K562 (cell line): Measurements from ENCODE around the gene ARHGAP23. TPM values are rescaled to one million over a fixed set of nuclear protein-coding genes. Genes with fewer than 3 reads are reported as not detected.
A peak's percentile ranks its signal among the peaks of the same experiment; 100 is the strongest.

Source experiments
- BCOR ChIP-seq: fragments of 450-650 bp; IDR thresholded peaks from 2 replicates; pipeline ENCODE4 v1.6.1; 2016
- CEBPG ChIP-seq, 3 experiments: fragments of 200-800 bp in 1 of 3; sonication (Bioruptor generic) in 1 of 3; sonication (generic) in 1 of 3; formaldehyde crosslinking in 1 of 3; IDR thresholded peaks in 2 of 3; conservative IDR thresholded peaks in 1 of 3; 2 replicates each; pipeline versions ENCODE4 v1.6.1 to v1.8.0; 2016 to 2022; ENCODE audit warnings: missing compliant biosample characterization in 2 of 3, missing genetic modification characterization in 2 of 3, mild to moderate bottlenecking in 1 of 3, missing genetic modification reagents in 1 of 3
- CREM ChIP-seq: IDR thresholded peaks from 2 replicates; pipeline ENCODE4 v1.6.1; 2014; ENCODE audit warnings: antibody characterized with exemption, low read depth
- MTF1 ChIP-seq: fragments of 250-450 bp; sonication (Bioruptor Pico); IDR thresholded peaks from 2 replicates; pipeline ENCODE4 v1.9.0; 2021; ENCODE audit warnings: moderate library complexity, mild to moderate bottlenecking, inconsistent platforms, borderline replicate concordance
- MYNN ChIP-seq, 2 experiments: sonication (generic); formaldehyde crosslinking in 1 of 2; IDR thresholded peaks; 2 replicates each; pipeline versions ENCODE4 v1.5.0 to v1.6.1; 2016 to 2020; ENCODE audit warnings: antibody characterized with exemption in 1 of 2, missing genetic modification reagents in 1 of 2
- SFPQ ChIP-seq: fragments of 200-400 bp; formaldehyde crosslinking; IDR thresholded peaks from 2 replicates; pipeline ENCODE4 v1.6.1; 2017; ENCODE audit warnings: mild to moderate bottlenecking, low read depth, low read length, moderate library complexity
- VEZF1 ChIP-seq: fragments of 200-800 bp; sonication (Bioruptor generic); IDR thresholded peaks from 2 replicates; pipeline ENCODE4 v1.6.1; 2017; ENCODE audit warnings: missing genetic modification characterization, missing compliant biosample characterization
- ZFP1 ChIP-seq: fragments of 450-650 bp; formaldehyde crosslinking; IDR thresholded peaks from 2 replicates; pipeline ENCODE4 v1.4.0; 2020; ENCODE audit warnings: mild to moderate bottlenecking, mixed read lengths
- ZNF124 ChIP-seq: sonication (generic); formaldehyde crosslinking; IDR thresholded peaks from 2 replicates; pipeline ENCODE4 v1.8.1; 2022; ENCODE audit warnings: missing genetic modification reagents
- ZNF583 ChIP-seq: fragments of 250-450 bp; sonication (Bioruptor Pico); IDR thresholded peaks from 2 replicates; pipeline ENCODE4 v1.4.0; 2020
- ZNF79 ChIP-seq: fragments of 250-450 bp; sonication (Bioruptor Pico); IDR thresholded peaks from 2 replicates; pipeline ENCODE4 v1.4.0; 2020; ENCODE audit warnings: low read depth, mild to moderate bottlenecking, moderate library complexity
- polyA plus RNA-seq, 8 experiments: library from polyadenylated mRNA; depleted of rRNA in 4 of 8; stranded (reverse) in 5 of 8; unstranded in 3 of 8; fragments of >200 nt; fragmentation: Nextera tagmentation in 2 of 8; fragmentation: Illumina TruSeq in 1 of 8; extraction: Ambion mirVana in 2 of 8; extraction: Trizol in 1 of 8; gene quantifications; 2 replicates each; pipeline versions ENCODE4 v1.2.1 to v1.2.3, GENCODE V29; 2011 to 2014; ENCODE audit warnings: inconsistent platforms in 1 of 8, missing spikeins in 1 of 8
- total RNA-seq, 7 experiments: library from RNA; depleted of rRNA in 6 of 7; stranded (reverse); fragments of >200 nt in 6 of 7; fragmentation: Illumina TruSeq in 2 of 7; extraction: Trizol in 2 of 7; gene quantifications; 2 replicates each; pipeline versions ENCODE4 v1.2.1 to v1.2.3, GENCODE V29; 2011 to 2021; ENCODE audit warnings: low replicate concordance in 1 of 7

Gene ARHGAP23
- total and polyA plus RNA-seq, 9 of the 15 experiments (the other 6 are each of a cell fraction or from before 2014, with no cell fraction given), result 0.01 to 2.7 (median 0.70) TPM

- TF ChIP-seq VEZF1 (CRISPR knock-in tag) (no peak), CREM (peak; percentile 69), MYNN (IDR thresholded peaks at IDR 0.05) (no peak), MYNN (CRISPR knock-in tag; IDR thresholded peaks at IDR 0.05) (no peak), CEBPG (CRISPR knock-in tag; IDR thresholded peaks at IDR 0.05) (peak; percentile 97), CEBPG (tag; conservative IDR thresholded peaks at IDR 0.05 in 1 of 2, IDR thresholded peaks at IDR 0.05 in 1 of 2) (peak; percentile 91 to 96), ZNF79 (CRISPR knock-in tag) (no peak), BCOR (0 out of 2 replicates have a peak, but pooled peaks have one; percentile 14), ZNF124 (no peak), MTF1 (CRISPR knock-in tag) (no peak), SFPQ (no peak), ZFP1 (CRISPR knock-in tag) (no peak), ZNF583 (no peak)
These were observed 131.0 kb downstream of the ARHGAP23 start (continued) for GRCh38 chr17:38559051-38559879.
